Left lobe of liver (tissue), 2 donors: ENCODE data around the gene RAB12. TPM values are rescaled to one million over a fixed set of nuclear protein-coding genes. Genes with fewer than 3 reads are reported as not detected.
"Not testable (repeated sequence)": the region's sequence is repeated elsewhere in the genome, so short reads cannot be mapped to it uniquely, and the experiment has no call there.

Experiments used
- ATAC-seq: fragments of 200-7000 bp; cut with Tn5 transposase; one replicate; pipeline ENCODE4 v1.9.1; 2020; ENCODE audit warnings: mild to moderate bottlenecking, moderate library complexity
- DNase-seq: peaks from one replicate; pipeline ENCODE4 v3.0.0-alpha.2; 2020; ENCODE audit warnings: low spot score
- total RNA-seq: library from RNA; stranded (reverse); gene quantifications from one replicate; pipeline ENCODE4 v1.2.1, GENCODE V29; 2021
- donor health status: DM: no; HTN: no; CAD: no; lungs with moderate emphysema.
- donor health status: DM: no; HTN: yes; CAD: no.

RAB12 gene, protein sequence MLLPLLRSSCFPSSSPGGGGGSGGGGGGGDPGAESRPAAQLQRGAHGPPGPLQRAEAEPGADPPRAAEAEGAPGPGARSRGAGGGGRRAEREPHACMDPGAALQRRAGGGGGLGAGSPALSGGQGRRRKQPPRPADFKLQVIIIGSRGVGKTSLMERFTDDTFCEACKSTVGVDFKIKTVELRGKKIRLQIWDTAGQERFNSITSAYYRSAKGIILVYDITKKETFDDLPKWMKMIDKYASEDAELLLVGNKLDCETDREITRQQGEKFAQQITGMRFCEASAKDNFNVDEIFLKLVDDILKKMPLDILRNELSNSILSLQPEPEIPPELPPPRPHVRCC
- 16.8 TPM for total RNA-seq

DNA sequence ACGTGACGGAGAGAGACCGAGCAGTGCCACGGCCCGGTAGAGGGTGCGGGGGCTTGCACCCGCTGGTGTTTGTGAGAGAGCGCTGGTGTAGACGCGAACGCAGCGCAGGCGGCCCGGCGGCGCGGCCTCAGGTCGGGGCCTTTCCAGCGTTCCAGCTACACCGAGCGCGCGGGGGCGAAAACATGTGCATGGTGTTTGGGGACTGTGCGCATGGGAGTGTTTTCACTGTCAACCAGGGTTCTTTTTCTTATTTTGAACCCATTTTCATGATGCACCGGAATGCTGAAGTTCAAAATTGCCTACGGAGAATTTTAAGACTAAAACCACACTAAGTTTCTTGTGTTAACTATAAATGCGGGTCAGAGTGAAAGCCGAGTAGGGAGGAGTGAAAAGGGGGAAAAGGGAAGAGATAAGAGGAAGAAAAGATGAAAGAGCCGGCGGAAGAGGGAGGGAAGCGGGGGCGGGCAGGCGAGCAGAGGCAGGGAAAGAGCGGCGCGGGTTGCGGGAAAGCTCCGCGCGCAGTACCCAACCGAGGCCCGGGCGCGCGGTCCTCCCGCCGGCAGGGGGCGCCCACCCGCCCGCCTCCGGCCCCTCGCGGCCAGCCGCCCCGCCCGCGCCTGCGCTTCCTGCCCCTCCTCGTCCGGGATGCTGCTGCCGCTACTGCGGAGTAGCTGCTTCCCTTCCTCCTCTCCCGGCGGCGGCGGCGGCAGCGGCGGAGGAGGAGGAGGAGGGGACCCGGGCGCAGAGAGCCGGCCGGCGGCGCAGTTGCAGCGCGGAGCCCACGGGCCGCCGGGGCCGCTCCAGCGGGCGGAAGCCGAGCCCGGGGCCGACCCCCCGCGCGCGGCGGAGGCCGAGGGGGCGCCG is at the start of gene RAB12:
TSS of gene RAB12 (plus strand) at position 643 of the 864 bp plus-strand sequence. CDS start at position 646, 3 bp downstream.
- DNase-seq = peak; percentile 88
- peak; percentile 96 for ATAC-seq

DNA sequence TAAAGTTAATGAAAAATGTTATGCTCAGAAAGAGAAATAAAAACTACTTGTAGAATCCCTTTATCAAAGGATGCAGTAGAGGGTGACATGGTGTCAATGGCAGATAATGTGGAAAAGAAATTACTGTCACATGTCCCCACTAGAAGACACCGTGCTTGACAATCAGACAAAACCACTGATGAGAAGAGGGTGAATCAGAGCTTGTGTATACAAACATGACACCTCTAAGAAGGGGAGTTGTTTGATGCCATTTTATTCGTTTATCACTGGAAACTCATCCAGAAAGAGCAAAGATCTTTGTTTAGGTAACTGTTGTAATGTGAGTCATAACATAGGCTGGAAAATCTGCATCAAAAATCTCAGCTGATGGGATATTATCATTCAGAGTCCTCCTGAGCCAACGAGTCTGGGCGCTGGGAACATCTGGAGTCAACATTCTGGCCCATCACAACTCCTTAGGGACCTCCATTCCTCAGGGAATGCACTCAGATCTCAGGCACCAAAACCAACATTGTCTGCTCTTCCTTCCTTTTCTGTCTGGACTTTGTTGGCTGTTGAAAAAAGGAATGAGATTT is 49.5 kb upstream of the RAB12 start:
- ATAC-seq (no peak), DNase-seq (no peak)

DNA sequence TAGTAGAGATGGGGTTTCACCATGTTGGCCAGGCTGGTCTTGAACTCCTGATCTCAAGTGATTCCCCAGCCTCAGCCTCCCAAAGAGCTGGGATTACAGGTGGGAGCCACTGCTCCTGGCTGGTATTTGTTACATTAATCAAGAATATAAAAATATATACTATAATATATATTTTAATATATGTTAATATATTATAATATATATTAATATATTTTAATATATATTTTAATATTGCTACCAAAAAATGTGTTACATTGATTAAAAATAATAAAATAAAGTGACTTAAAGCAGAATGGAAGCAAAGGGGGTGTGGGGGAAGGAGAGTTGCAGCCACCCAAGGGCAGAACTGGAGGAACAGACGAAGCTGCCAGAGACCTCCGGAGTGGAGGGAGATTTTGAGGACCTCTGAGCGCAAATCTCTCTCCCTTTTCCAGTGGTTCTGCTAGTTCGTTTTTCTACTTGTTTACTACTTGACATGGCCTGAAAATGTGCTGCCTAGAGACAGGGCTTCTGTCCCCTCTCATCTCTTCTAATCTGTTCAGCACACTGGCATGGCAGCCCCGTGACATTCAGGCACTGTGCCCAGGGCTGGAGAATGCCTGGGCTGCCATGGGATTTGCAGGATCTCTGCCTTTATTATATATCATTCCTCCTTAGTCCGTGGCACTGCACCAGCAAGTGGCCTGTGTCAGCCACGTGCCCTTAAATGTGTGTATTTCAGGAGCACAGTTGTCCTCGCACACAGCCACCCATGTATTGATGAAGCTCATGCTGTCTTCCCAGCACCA is 47.9 kb upstream of the RAB12 start:
- ATAC-seq (no peak), DNase-seq (no peak)

DNA sequence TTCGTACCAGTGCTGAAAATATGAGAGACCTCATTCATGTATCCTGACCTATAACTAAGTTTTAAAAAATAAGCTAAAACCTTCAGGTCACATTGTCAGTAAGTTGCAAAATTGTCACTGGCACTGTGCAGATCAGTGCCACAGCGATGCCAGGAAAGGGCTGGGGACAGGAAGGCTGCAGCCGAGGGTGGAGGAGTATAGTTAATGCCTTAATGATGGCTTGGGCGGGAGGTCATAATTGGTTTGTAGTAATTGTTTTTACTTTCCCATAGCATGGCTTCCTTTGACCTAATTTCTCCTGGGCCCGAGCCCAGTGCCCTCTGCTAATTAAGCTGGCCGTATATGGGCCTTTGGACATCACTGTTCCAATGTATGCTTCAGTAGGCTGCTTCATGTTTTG is 47.2 kb upstream of the RAB12 start:
- no peak for DNase-seq
- ATAC-seq = no peak

DNA sequence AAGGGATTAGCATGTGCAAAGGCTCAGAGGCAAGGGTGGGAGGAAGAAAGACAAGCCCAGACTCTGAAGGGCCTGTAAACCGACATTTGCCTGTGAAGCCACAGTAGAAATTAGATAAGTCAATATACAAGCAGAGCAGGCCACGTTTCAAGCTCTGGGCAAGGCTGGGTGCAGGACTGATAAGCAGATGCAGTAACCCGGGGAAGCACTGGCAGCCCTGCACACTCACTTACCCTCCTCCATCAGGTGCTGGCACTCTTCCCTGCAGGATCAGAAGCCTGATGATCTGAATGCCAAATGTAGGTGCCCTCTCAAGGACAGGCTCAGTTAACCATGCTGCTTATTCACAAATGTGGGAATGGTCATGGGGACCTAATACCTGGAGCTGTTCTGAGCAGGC is 46.3 kb upstream of the RAB12 start:
- ATAC-seq (peak; percentile 21), DNase-seq (no peak)

DNA sequence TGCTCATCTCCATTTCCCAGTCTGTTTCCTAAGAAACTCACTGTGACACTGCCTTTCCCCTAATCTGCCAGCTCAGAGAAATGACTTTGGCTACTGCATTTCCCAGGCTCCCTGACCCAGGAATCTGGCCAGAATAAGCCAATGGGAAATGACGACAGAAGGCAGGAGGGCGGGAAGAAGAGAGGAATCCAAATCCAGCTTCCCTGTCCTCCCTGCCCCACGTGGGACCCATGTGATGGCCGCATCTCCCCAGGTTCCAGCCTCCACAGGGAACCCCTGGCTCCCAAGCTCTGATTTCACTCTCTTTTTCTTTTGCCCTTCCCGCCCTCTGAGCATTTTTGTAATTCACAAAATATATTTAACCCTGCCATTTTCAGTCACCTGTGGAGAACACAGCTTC is 37.8 kb upstream of the RAB12 start:
- ATAC-seq = no peak

DNA sequence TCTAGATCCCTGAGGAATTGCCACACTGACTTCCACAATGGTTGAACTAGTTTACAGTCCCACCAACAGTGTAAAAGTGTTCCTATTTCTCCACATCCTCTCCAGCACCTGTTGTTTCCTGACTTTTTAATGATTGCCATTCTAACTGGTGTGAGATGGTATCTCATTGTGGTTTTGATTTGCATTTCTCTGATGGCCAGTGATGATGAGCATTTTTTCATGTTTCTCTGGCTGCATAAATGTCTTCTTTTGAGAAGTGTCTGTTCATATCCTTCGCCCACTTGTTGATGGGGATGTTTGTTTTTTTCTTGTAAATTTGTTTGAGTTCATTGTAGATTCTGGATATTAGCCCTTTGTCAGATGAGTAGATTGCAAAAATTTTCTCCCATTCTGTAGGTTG is 35.5 kb upstream of the RAB12 start:
- not testable (repeated sequence) for DNase-seq, ATAC-seq

More for the DNA sequence above, 37.8 kb upstream of the RAB12 start:
- DNase-seq = no peak

DNA sequence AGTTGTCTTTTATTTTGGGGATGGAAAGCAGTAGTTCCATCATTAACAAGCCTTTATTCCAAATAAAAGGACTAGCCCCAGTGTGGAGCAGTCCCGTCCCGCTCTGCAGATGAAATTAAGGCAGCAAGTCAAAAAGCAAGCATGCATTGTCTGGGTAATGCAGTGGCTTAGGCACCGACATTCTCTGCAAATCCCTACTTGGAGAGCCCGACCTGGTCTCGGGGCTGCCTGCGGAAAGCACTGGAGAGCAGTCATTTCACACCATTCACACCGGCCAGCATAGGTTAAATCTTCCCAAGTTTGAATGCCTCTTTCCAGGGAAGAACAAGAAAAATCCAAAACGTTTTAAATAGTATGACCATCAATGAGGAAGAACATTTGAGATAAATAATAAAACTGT is 24.4 kb upstream of the RAB12 start:
- DNase-seq (no peak), ATAC-seq (no peak)

DNA sequence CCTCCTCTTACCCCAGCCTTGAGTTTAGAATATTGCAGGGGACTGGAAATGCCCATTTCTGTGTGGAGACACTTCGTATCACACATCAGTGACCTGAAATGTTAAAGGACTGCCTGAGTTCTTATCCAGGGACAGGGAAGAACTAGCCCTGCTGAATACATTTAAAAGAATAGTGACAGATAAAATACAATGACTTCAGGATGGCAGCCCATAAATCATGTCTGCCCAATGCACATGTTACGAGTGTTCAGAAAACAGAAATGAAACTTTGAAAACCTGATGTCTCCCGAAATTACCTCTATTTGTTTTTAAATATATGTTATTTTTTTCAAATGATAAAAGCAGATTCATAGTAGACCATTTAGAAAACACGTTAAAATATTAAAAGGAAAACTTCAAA is 22.3 kb upstream of the RAB12 start:
- ATAC-seq (no peak), DNase-seq (no peak)

DNA sequence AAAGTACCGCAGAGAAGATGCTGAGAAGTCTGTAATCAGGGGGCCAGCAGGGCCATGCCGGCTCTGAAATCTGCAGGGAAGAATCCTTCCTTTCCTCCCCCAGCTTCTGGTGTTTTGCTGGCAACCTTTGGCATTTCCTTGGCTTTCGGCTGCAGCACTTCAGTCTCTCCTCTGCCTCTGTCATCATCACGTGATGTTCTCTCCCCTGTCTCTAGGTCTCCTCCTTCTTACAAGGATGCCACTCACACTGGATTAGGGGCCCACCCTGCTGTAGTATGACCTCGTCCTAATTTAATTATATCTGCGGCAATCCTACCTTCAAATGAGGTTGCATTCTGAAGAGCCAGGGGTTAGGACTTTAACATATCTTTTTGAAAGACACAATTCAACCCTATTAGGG is 13.8 kb upstream of the RAB12 start:
- DNase-seq (no peak), ATAC-seq (no peak)

DNA sequence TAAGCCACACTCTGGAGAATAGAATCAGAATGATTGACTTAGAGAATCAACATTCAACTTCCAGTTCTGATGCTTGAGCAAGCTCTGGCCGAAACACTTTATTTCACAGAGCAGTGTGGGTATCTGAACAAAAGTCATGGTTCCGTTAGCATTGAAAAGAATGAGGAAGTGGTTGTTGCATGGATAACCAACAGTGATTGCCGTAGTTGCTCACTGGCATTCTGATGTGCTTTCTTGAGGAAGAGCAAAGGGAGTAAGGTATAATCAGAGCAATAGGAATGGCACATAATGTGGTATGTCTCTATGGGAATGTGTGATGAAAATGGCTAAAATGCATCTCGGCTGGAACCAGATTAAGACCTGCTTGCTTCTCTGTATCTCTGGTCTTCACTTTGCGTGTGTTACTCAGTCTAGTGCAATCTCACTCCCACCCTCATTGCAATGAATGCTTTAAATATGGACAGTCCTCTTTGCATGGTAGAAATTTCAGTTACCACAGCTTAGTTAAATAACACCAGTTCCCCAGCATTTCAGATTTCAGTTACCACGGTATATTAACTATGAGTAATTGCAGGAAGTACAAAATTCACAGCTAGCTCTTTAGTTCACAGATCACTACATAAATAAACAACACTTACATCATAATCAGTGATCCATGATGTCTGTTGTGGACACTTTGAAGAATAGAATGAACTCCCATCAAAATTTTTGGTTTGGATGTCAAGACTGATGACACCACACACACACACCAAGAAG is 7.8 kb upstream of the RAB12 start:
- ATAC-seq (no peak), DNase-seq (no peak)

DNA sequence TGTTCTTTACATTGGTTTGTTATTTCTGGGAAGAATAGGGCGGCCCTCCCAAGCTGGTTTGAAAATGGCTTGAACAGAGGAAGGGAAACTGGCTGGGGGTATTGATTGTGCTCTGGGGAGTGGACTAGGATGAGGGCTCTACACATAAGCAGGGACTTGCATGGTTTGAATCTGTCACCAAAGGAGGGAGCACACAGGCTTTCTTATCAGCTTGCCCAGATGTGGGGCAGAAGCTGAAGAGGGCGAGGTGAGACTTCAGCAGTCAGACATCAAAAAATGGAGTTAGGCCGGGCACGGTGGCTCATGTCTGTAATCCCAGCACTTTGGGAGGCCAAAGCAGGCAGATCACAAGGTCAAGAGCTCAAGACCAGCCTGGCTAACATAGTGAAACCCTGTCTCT is 7.2 kb upstream of the RAB12 start:
- DNase-seq (no peak), ATAC-seq (no peak)

DNA sequence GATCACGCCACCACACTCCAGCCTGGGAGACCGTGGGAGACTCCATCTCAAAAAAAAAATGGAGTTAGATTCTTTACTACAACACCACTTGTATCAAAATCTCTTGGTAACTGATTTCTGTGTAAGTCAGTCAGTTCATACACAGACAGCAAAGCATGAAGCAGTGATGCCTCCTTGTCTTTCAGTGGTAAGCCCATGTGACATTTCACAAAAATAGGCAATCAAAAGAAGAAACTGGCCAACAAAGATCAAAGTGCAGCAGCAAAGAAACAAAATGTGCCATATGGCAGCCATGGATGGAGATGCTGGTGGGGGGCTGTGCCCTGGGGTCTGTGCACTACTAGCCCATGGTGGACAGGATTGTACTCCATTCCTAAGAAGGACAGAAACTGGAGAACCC is 6.7 kb upstream of the RAB12 start:
- ATAC-seq (no peak), DNase-seq (no peak)

DNA sequence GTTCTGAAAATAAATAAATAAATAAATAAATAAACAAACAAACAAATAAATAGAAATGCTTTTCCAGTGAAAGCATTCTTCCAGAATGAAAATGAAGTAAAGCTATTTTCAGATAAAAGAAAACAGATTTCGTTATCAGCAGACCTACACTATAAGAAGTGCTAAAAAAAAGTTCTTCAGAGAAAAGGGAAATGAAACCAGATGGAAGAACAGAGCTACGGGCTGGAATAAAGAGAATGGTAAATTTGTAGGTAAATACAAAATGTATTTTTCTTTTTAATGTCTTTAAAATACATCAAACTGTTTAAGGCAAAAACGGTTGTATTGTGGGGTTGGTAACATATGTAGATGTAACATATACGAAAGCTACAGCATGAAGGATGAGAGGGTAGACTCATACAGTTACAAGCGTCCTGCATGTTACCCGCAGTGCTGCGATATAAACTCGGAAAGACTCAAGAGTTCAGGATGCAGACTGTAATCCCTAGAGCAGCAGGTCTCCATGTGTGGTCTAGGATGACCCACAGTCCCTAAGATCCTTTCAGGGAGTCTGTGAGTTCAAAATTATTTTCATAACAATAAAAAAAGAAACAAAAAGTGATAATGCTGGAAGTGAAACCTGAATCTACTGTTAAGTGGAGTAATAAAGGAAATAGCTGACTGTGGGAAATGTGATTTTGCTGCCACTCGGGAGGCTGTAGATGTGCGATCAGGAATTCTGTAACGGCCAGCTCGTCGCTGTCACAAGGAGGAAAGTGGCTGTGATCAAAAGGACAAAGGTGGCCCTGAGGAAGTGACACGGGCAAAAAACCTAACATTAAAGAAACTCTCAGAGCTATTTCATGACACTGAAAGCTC is 5.3 kb upstream of the RAB12 start:
- no peak for DNase-seq
- no peak for ATAC-seq

DNA sequence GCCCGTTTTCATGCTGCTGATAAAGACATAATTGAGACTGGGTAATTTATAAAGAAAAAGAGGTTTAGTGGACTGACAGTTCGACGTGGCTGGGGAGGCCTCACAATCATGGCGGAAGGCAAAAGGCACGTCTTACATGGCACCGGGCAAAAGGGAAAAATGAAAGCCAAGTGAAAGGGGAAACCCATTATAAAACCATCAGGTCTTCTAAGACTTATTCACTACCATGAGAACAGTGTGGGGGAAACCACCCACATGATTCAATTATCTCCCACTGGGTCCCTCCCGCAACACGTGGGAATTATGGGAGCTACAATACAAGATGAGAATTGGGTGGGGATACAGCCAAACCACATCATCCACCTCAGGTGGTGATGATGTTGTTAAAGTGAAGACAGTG is 3.3 kb upstream of the RAB12 start:
- ATAC-seq (no peak), DNase-seq (no peak)

DNA sequence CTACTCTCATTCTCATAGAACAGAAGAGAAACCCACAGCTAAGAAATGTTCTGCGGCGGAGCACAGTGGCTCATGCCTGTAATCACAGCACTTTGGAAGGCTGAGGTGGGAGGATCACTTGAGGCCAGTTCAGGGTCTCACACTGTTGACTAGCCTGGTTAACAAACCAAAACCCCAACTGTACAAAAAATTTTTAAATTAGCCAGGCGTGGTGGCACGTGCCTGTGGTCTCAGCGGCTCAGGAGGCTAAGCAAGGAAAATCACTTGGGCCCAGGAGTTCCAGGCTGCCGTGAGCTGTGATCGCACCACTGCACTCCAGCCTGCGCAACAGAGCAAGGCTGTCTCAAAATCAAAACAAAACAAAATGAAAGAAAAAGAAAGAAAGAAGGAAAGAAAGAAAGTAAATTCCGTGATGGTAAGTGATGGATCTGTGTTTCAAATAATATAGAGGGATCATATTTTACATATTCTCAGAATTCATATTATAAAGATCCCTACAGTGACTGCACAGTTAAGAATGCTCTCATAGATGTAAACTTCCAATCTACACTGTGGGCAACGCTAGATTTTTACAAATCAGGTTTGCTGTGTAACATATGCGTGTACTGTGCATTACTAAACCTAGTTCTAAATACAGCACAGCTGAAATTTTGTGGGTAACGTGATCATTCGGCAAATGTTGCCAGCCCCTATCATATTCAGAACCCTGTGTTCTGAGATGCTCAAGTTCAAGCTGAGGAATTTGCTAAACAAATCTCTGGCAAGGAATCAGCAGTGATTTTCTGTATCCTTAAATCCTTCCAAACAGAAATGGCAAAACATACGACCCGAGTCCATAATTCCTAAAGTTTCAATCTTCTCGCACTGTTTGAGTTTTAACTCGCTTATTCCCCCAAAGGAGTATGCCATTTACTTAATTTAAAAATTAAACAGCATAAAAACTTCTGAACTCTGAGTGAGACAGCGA is 1.2 kb upstream of the RAB12 start:
- DNase-seq (no peak), ATAC-seq (no peak)

DNA sequence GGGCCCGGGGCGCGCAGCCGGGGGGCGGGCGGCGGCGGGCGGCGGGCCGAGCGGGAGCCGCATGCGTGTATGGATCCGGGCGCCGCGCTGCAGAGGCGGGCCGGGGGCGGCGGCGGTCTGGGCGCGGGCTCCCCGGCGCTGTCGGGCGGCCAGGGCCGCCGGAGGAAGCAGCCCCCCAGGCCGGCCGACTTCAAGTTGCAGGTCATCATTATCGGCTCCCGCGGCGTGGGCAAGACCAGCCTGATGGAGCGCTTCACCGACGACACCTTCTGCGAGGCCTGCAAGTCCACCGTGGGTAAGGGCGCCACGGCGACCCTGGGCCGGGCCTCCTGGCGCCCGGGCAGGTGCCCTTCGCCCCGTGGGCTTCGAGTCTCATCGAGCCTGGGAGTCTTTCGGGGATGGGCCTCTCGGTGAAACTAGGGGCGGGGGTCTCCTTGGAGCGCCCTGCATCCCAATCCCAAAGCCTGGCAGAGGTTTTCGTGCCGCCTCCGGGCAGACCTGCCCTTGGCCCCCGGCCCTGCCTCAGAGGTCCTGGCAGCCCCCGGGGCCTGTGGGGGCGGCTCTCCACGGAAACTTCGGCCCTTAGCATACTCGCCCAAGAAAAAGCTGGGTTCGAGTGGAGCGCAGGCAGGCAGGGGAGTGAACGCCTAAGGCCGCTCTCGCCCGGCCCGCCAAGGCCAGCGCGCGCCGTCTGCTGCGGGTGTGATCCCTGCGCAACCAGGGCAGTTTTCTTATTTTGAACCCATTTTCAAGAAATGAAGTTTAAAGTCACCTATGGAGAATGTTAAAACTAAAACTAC is 622 bp downstream of the RAB12 start:
- ATAC-seq (peak; percentile 16), DNase-seq (peak; percentile 49)
